K562 (cell line): ENCODE data around the gene PPT1. TPM values are rescaled to one million over a fixed set of nuclear protein-coding genes. Genes with fewer than 3 reads are reported as not detected.

Experiments
- ATAC-seq: fragments of 200-7000 bp; cut with Tn5 transposase; 3 replicates; pipeline ENCODE4 v1.9.1; 2020; ENCODE audit warnings: moderate library complexity
- BruUV-seq: library from RNA; stranded (reverse); fragments of 400-500 nt; replicated peaks from 2 replicates; lab custom pipeline; 2021; lab: Mats Ljungman, UMichigan
- CTCF ChIA-PET: fragments of 300-600 bp; formaldehyde crosslinking; extraction: SDS; loops from one replicate; lab custom pipeline; 2021; ENCODE audit warnings: low intra/inter-chr PET ratio; lab: Yijun Ruan, JAX
- POLR2A ChIA-PET: fragments of 300-600, 350-650 bp; sonication (Branson Sonifier 250); formaldehyde crosslinking; extraction: SDS; loops from one replicate; lab custom pipeline; 2021; ENCODE audit warnings: antibody characterized with exemption, inconsistent platforms; lab: Yijun Ruan, JAX
- DNase-seq, 4 experiments: peaks; one replicate each; pipeline versions ENCODE4 v3.0.0 to v3.0.0-alpha.2; 2011 to 2018; ENCODE audit warnings: low spot score in 3 of 4, mixed read lengths in 3 of 4; ENCODE audit errors: extremely low read depth in 1 of 4
- FAIRE-seq: peaks from 2 replicates; lab custom pipeline; 2011; peaks lifted over from hg19 to GRCh38; lab: Jason Lieb, UNC
- H2AFZ ChIP-seq: 2 replicates; pipeline ENCODE4 v1.6.0; 2011; ENCODE audit warnings: low read depth, low read length, control low read depth, inconsistent platforms
- H3K27ac ChIP-seq: fragments of 200-600 bp; 3 replicates; pipeline ENCODE4 v1.8.0; 2011; ENCODE audit warnings: low read depth, mild to moderate bottlenecking, control low read depth, inconsistent platforms, low read length, moderate library complexity, mixed read lengths; ENCODE audit errors: extremely low read depth
- H3K27me3 ChIP-seq, 2 experiments: fragments of 300-600 bp in 1 of 2; 2 replicates in 1 of 2; 3 replicates in 1 of 2; pipeline versions ENCODE4 v1.6.0 to v1.8.0; 2011; ENCODE audit warnings: inconsistent platforms in 2 of 2, low read length in 2 of 2, mild to moderate bottlenecking in 1 of 2, mixed read lengths in 1 of 2, moderate library complexity in 1 of 2; ENCODE audit not compliant: control insufficient read depth in 2 of 2, insufficient read depth in 2 of 2
- H3K36me3 ChIP-seq: fragments of 300-600 bp; 3 replicates; pipeline ENCODE4 v1.8.0; 2011; ENCODE audit warnings: mild to moderate bottlenecking, low read length, inconsistent platforms; ENCODE audit not compliant: control insufficient read depth, insufficient read depth
- H3K4me1 ChIP-seq, 2 experiments: fragments of 200-600 bp in 1 of 2; replicated peaks in 1 of 2; 2 replicates in 1 of 2; 3 replicates in 1 of 2; pipeline versions ENCODE4 v1.5.1 to v1.8.0; 2011; ENCODE audit warnings: inconsistent platforms in 2 of 2, low read length in 2 of 2, mild to moderate bottlenecking in 1 of 2, mixed read lengths in 1 of 2, moderate library complexity in 1 of 2; ENCODE audit not compliant: control insufficient read depth in 2 of 2, insufficient read depth in 2 of 2
- H3K4me2 ChIP-seq: 2 replicates; pipeline ENCODE4 v1.6.1; 2011; ENCODE audit warnings: low read length, control low read depth, inconsistent platforms, mixed read lengths; ENCODE audit not compliant: insufficient read depth
- H3K4me3 ChIP-seq: fragments of 200-600 bp; sonication (generic), shearing (Covaris generic); 2 replicates; pipeline ENCODE4 v1.5.1; 2016; ENCODE audit warnings: control low read depth, inconsistent platforms
- H3K79me2 ChIP-seq: fragments of 200-600 bp; 3 replicates; pipeline ENCODE4 v1.8.0; 2011; ENCODE audit warnings: low read length, inconsistent platforms; ENCODE audit not compliant: control insufficient read depth, insufficient read depth
- H3K9ac ChIP-seq, 2 experiments: 2 replicates each; pipeline versions ENCODE4 v1.6.0 to v1.6.1; 2011; ENCODE audit warnings: low read depth in 2 of 2, low read length in 2 of 2, control low read depth in 1 of 2, inconsistent platforms in 1 of 2, mild to moderate bottlenecking in 1 of 2, mixed read lengths in 1 of 2; ENCODE audit not compliant: insufficient read depth in 1 of 2
- H3K9me1 ChIP-seq: one replicate; pipeline ENCODE4 v1.6.0; 2011; ENCODE audit warnings: inconsistent platforms, mild to moderate bottlenecking, low read length, moderate library complexity; ENCODE audit not compliant: control insufficient read depth, insufficient read depth
- H3K9me3 ChIP-seq: replicated peaks from 2 replicates; pipeline ENCODE4 v1.5.1; 2011; ENCODE audit warnings: low read depth, low read length, inconsistent platforms; ENCODE audit not compliant: control insufficient read depth, insufficient read depth
- H4K20me1 ChIP-seq: replicated peaks from 2 replicates; pipeline ENCODE4 v1.6.1; 2011; ENCODE audit warnings: low read length, inconsistent platforms, mixed read lengths; ENCODE audit not compliant: control insufficient read depth, insufficient read depth
- ERF ChIP-seq: fragments of 450-650 bp; formaldehyde crosslinking; IDR thresholded peaks from 2 replicates; pipeline ENCODE4 v1.4.0; 2020; ENCODE audit warnings: mild to moderate bottlenecking, mixed read lengths
- RBFOX2 ChIP-seq: fragments of 200-400 bp; formaldehyde crosslinking; IDR thresholded peaks from 2 replicates; pipeline ENCODE4 v1.6.1; 2017; ENCODE audit warnings: low read depth, mild to moderate bottlenecking, low read length, moderate library complexity
- RBM25 ChIP-seq: fragments of 200-400 bp; formaldehyde crosslinking; IDR thresholded peaks from 2 replicates; pipeline ENCODE4 v1.6.1; 2018; ENCODE audit warnings: low read length, low read depth, moderate library complexity; ENCODE audit not compliant: severe bottlenecking
- SMAD4 ChIP-seq: fragments of 250-450 bp; sonication (Bioruptor Pico); conservative IDR thresholded peaks from 2 replicates; pipeline ENCODE4 v1.8.0; 2021; ENCODE audit warnings: inconsistent platforms, mild to moderate bottlenecking, moderate library complexity
- SPI1 ChIP-seq: IDR thresholded peaks from 2 replicates; pipeline ENCODE4 v1.6.1; 2011; ENCODE audit warnings: low read depth, low read length, control low read depth, borderline replicate concordance
- ZNF23 ChIP-seq: fragments of 250-450 bp; sonication (Bioruptor Pico); IDR thresholded peaks from 2 replicates; pipeline ENCODE4 v1.4.0; 2020; ENCODE audit warnings: mild to moderate bottlenecking
- ZNF384 ChIP-seq: IDR thresholded peaks from 2 replicates; pipeline ENCODE4 v1.6.1; 2012; ENCODE audit warnings: low read depth, low read length, improper control_type of control experiment
- WGBS: fragments of 100-300 bp; shearing (Covaris generic); methylation state at CpG from one replicate; pipeline ENCODE4 v1.1.6; 2016; ENCODE audit warnings: low coverage, mixed read lengths; ENCODE audit not compliant: insufficient coverage; ENCODE audit errors: missing lambda C conversion rate; 5-methylcytosine and 5-hydroxymethylcytosine counted together
- in situ Hi-C: fragments of 300-500 bp; cut with MboI; formaldehyde crosslinking; loops from 4 replicates; pipeline ENCODE4 v1.15.0; 2018; ENCODE audit warnings: inconsistent platforms, mixed read lengths
- intact Hi-C: fragments of 100-400 bp; cut with micrococcal nuclease; formaldehyde crosslinking; loops from 2 replicates; pipeline ENCODE4 v1.14.2; 2022
- polyA plus RNA-seq, 8 experiments: library from polyadenylated mRNA; depleted of rRNA in 4 of 8; stranded (reverse) in 5 of 8; unstranded in 3 of 8; fragments of >200 nt; fragmentation: Nextera tagmentation in 2 of 8; fragmentation: Illumina TruSeq in 1 of 8; extraction: Ambion mirVana in 2 of 8; extraction: Trizol in 1 of 8; gene quantifications; 2 replicates each; pipeline versions ENCODE4 v1.2.1 to v1.2.3, GENCODE V29; 2011 to 2014; ENCODE audit warnings: inconsistent platforms in 1 of 8, missing spikeins in 1 of 8
- total RNA-seq, 7 experiments: library from RNA; depleted of rRNA in 6 of 7; stranded (reverse); fragments of >200 nt in 6 of 7; fragmentation: Illumina TruSeq in 2 of 7; extraction: Trizol in 2 of 7; gene quantifications; 2 replicates each; pipeline versions ENCODE4 v1.2.1 to v1.2.3, GENCODE V29; 2011 to 2021; ENCODE audit warnings: low replicate concordance in 1 of 7
- TF ChIP-seq, protein P1 (sequence below): fragments of 250-450 bp; sonication (Bioruptor Pico); IDR thresholded peaks from 2 replicates; pipeline ENCODE4 v1.5.0; 2020; ENCODE audit warnings: mild to moderate bottlenecking
- TF ChIP-seq, protein P2 (sequence below): sonication (generic); formaldehyde crosslinking; IDR thresholded peaks from 2 replicates; pipeline ENCODE4 v1.8.0; 2022; ENCODE audit warnings: mild to moderate bottlenecking, missing genetic modification reagents

PPT1 gene
- total and polyA plus RNA-seq, 9 of the 15 experiments (the other 6 are each of a cell fraction or from before 2014, with no cell fraction given) = 72.2 to 285 (median 143) TPM

DNA sequence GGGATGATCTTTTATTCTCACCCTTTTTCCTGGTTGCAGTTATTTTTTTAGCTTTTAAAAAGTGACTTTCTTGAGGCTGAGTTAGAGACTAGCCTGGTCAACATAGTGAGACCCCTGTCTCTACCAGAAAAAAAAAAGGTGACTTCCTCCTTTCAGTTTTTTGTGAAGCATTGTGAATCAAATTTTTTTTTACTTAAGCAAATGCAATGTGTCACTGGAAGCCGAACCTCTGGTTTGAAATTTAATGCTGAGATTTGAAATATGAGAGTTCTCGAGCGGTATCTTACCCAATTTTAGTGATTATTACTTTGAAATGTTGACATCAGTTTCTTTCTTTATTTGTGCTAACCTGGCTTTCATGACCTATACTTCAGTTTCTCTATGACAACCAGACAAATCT lies 52.9 kb downstream of the PPT1 start:
- no peaks in the 10 kb centered on the region for H3K9me3 ChIP-seq
- H4K20me1 ChIP-seq = no peaks in the 10 kb centered on the region; the same call in 1 of the 2 replicates
- H3K9me1 ChIP-seq = no peaks in the 10 kb centered on the region
- ATAC-seq = no peak
- ChIA-PET CTCF (no interaction called here), POLR2A (interaction anchor here (0.6 to 6.2 kb wide), 5 partner anchors 8 to 148 kb away, joined by 3 to 72 read pairs (median 5); no protein-coding TSS in a partner anchor)
- H3K4me2 ChIP-seq = no peak overlapping the region
- TF ChIP-seq ERF (CRISPR knock-in tag) (no peak), RBM25 (peak; percentile 16), ZNF23 (CRISPR knock-in tag) (no peak), ZNF384 (peak; percentile 45; the same call in 1 of the 2 replicates), SPI1 (peak; percentile 51; the same call in 1 of the 2 replicates), RBFOX2 (peak; percentile 63), SMAD4 (no peak)
- TF ChIP-seq, protein P1, sequence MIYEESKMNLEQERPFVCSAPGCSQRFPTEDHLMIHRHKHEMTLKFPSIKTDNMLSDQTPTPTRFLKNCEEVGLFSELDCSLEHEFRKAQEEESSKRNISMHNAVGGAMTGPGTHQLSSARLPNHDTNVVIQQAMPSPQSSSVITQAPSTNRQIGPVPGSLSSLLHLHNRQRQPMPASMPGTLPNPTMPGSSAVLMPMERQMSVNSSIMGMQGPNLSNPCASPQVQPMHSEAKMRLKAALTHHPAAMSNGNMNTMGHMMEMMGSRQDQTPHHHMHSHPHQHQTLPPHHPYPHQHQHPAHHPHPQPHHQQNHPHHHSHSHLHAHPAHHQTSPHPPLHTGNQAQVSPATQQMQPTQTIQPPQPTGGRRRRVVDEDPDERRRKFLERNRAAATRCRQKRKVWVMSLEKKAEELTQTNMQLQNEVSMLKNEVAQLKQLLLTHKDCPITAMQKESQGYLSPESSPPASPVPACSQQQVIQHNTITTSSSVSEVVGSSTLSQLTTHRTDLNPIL (CRISPR knock-in tag) = no peak
- TF ChIP-seq, protein P2, sequence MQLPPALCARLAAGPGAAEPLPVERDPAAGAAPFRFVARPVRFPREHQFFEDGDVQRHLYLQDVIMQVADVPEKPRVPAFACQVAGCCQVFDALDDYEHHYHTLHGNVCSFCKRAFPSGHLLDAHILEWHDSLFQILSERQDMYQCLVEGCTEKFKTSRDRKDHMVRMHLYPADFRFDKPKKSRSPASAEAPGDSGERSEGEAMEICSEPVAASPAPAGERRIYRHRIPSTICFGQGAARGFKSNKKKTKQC = no peak
- in situ Hi-C loops (no loop called here), intact Hi-C loops (no loop called here)
- no peaks in the 10 kb centered on the region for H3K27me3 ChIP-seq
- H3K9ac ChIP-seq = peak overlapping the region in 1 of 2 experiments; percentile 3; a peak in 1 of 4 replicates
- peaks cover 27 to 46% of the 10 kb centered on the region in 2 experiments for H3K4me1 ChIP-seq
- BruUV-seq = no TSS peak
- no peak overlapping the region; the same call in 2 of the 3 replicates for H3K27ac ChIP-seq
- H3K36me3 ChIP-seq = peaks cover 42% of the 10 kb centered on the region
- no peak overlapping the region for H3K4me3 ChIP-seq
- no peak overlapping the region for H2AFZ ChIP-seq
- FAIRE-seq = no peak
- H3K79me2 ChIP-seq = peaks cover 82% of the 10 kb centered on the region
- DNase-seq = no peak
- 82% methylated on average over 3 of the region's 3 CpGs for WGBS
